ENCODE data around the gene SBF2. TPM values are rescaled to one million over a fixed set of nuclear protein-coding genes. Genes with fewer than 3 reads are reported as not detected.

The SBF2 gene
- total RNA-seq, 2 donors from 2014 or later, result 30.5 to 47.0 TPM

DNA sequence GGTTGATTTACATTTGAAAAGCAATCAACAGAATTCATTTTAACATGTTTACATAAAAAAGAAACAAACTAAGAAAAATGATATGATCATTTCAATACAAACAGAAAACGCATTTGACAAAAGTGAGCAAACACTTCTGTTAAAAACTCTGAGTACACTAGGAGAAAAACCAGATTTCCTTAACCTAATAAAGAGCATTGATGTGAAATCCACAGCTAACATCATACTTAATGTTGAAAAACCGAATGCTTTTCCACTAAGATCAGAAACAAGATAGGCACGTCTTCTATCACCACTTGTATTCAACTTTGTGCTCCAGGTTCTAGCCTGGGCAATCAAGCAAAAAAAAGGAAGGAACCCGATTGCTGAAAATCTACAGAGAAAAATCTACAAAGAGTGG is 227.6 kb downstream of the SBF2 start:
- Histone ChIP-seq H3K27ac (no peak overlapping the region), H3K36me3 (no peaks in the 10 kb centered on the region), H3K9me3 (no peaks in the 10 kb centered on the region), H3K27me3 (no peaks in the 10 kb centered on the region), H3K4me1 (no peaks in the 10 kb centered on the region), H3K4me3 (no peak overlapping the region), H3K9ac (ENCODE audit: low read depth in 2 of 2, low read length in 2 of 2) (no peak overlapping the region)
- TF ChIP-seq CTCF (IDR thresholded peaks at IDR 0.05), result no peak
- intact Hi-C loops (cut with DNase I), result no loop called here
- no peak for DNase-seq

DNA sequence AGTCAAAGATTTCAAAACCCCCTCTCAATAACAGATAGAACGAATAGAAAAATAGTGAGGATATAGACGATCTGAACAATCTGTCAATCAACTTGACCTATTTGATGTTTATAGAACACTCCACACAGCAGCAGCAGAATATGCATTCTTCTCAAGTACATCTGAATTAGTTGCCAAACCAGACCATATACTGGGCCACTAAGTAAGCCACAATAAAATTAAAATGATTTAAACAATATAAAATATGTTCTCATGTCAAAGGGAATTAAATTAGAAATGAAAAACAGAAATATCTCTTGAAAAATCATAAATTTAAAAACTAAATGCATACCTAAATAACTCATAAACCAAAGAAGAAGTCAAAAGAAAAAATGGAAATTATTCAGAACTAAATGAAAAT is 229.2 kb downstream of the SBF2 start:
- Histone ChIP-seq H3K9me3 (no peaks in the 10 kb centered on the region), H3K4me1 (no peaks in the 10 kb centered on the region), H3K4me3 (no peak overlapping the region), H3K36me3 (no peaks in the 10 kb centered on the region), H3K9ac (ENCODE audit: low read depth in 2 of 2, low read length in 2 of 2) (no peak overlapping the region), H3K27ac (no peak overlapping the region), H3K27me3 (no peaks in the 10 kb centered on the region)
- intact Hi-C loops (cut with DNase I), result no loop called here
- no peak for DNase-seq
- no peak for TF ChIP-seq CTCF (IDR thresholded peaks at IDR 0.05)

- H3K36me3 ChIP-seq, result no peaks in the 10 kb centered on the region
- no peak overlapping the region for H3K27ac ChIP-seq
- no peaks in the 10 kb centered on the region for H3K9me3 ChIP-seq
- no peaks in the 10 kb centered on the region for H3K27me3 ChIP-seq
- no peak for TF ChIP-seq CTCF (IDR thresholded peaks at IDR 0.05)
- no peak overlapping the region for H3K9ac ChIP-seq (ENCODE audit: low read depth in 2 of 2, low read length in 2 of 2)
- H3K4me3 ChIP-seq, result no peak overlapping the region
- H3K4me1 ChIP-seq, result no peaks in the 10 kb centered on the region
- intact Hi-C loops (cut with DNase I), result no loop called here
- DNase-seq, result no peak
Measured at GRCh38 chr11:10058356-10058755, 235.7 kb downstream of the SBF2 start.

- intact Hi-C loops (cut with DNase I), result no loop called here
- Histone ChIP-seq H3K27me3 (no peaks in the 10 kb centered on the region), H3K36me3 (no peaks in the 10 kb centered on the region), H3K4me1 (no peaks in the 10 kb centered on the region), H3K4me3 (no peak overlapping the region), H3K9ac (ENCODE audit: low read depth in 2 of 2, low read length in 2 of 2) (no peak overlapping the region), H3K9me3 (no peaks in the 10 kb centered on the region), H3K27ac (no peak overlapping the region)
- DNase-seq, result no peak
- TF ChIP-seq CTCF (IDR thresholded peaks at IDR 0.05), result no peak
Measured at GRCh38 chr11:10051868-10052586, 242.0 kb downstream of the SBF2 start.

DNA sequence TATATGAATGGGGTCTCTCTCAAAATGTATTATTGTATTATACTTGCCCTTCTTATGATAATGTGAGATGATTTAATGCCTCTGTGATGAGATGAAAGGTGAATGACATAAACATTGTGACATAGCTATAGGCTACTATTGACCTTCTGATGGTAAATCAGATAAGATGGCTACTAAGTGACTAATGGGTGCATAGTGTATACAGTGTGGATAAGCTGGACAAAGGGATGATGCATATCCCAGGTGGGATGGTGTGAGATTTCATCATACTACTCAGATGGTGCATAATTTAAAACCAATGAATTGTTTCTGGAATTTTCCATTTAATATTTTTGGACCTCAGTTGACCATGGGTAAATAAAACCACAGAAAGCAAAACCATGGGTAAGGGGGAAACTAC is 243.5 kb downstream of the SBF2 start:
- no peaks in the 10 kb centered on the region for H3K9me3 ChIP-seq
- intact Hi-C loops (cut with DNase I), result no loop called here
- no peaks in the 10 kb centered on the region for H3K36me3 ChIP-seq
- H3K27ac ChIP-seq, result no peak overlapping the region
- H3K9ac ChIP-seq (ENCODE audit: low read depth in 2 of 2, low read length in 2 of 2), result no peak overlapping the region
- H3K4me1 ChIP-seq, result no peaks in the 10 kb centered on the region
- no peak for TF ChIP-seq CTCF (IDR thresholded peaks at IDR 0.05)
- no peaks in the 10 kb centered on the region for H3K27me3 ChIP-seq
- DNase-seq, result no peak
- no peak overlapping the region for H3K4me3 ChIP-seq

Measured in colonic mucosa (tissue), 4 donors.